ENCODE data around the gene SLCO1B3.

Gene SLCO1B3

GRCh38 chr12:20950248-20950647 lies 139.7 kb downstream of the SLCO1B3 start:
- Histone ChIP-seq H3K4me1 (ENCODE audit: control insufficient read depth in 1 of 2, insufficient read depth in 1 of 2, low read depth in 1 of 2, low read length in 1 of 2) (no peaks in the 10 kb centered on the region), H3K36me3 (no peaks in the 10 kb centered on the region), H3K27me3 (no peaks in the 10 kb centered on the region), H3K27ac (no peak overlapping the region), H3K4me3 (ENCODE audit: low read depth in 1 of 2, low read length in 1 of 2) (no peak overlapping the region), H3K9me3 (no peaks in the 10 kb centered on the region)
- no peak for TF ChIP-seq CTCF (IDR thresholded peaks at IDR 0.05)

- Histone ChIP-seq H3K9me3 (no peaks in the 10 kb centered on the region), H3K27ac (no peak overlapping the region), H3K4me3 (ENCODE audit: low read depth in 1 of 2, low read length in 1 of 2) (no peak overlapping the region), H3K4me1 (ENCODE audit: control insufficient read depth in 1 of 2, insufficient read depth in 1 of 2, low read depth in 1 of 2, low read length in 1 of 2) (no peaks in the 10 kb centered on the region), H3K36me3 (no peaks in the 10 kb centered on the region), H3K27me3 (no peaks in the 10 kb centered on the region)
- TF ChIP-seq CTCF (IDR thresholded peaks at IDR 0.05), result no peak
Measured at GRCh38 chr12:20963303-20963702, 152.8 kb downstream of the SLCO1B3 start.

- H3K9me3 ChIP-seq, result no peaks in the 10 kb centered on the region
Measured at GRCh38 chr12:20963762-20964161, 153.3 kb downstream of the SLCO1B3 start.

More at GRCh38 chr12:20963762-20964161, 153.3 kb downstream of the SLCO1B3 start:
- TF ChIP-seq CTCF (IDR thresholded peaks at IDR 0.05), result no peak
- Histone ChIP-seq H3K4me3 (ENCODE audit: low read depth in 1 of 2, low read length in 1 of 2) (no peak overlapping the region), H3K27me3 (no peaks in the 10 kb centered on the region), H3K36me3 (no peaks in the 10 kb centered on the region), H3K27ac (no peak overlapping the region), H3K4me1 (ENCODE audit: control insufficient read depth in 1 of 2, insufficient read depth in 1 of 2, low read depth in 1 of 2, low read length in 1 of 2) (no peaks in the 10 kb centered on the region)

Data from neutrophil (primary cell).